Muscle of arm (tissue), 12 donors: ENCODE data around the gene GPATCH8. TPM values are rescaled to one million over a fixed set of nuclear protein-coding genes. Genes with fewer than 3 reads are reported as not detected.
"Not testable (repeated sequence)": the region's sequence is repeated elsewhere in the genome, so short reads cannot be mapped to it uniquely, and the experiment has no call there.

ENCODE experiments used
- DNase-seq: peaks from one replicate; pipeline ENCODE4 v3.0.0-alpha.2; 2013
- polyA plus RNA-seq, 12 donors: library from polyadenylated mRNA; unstranded; fragments of 120-200 nt; gene quantifications; one replicate each; pipeline ENCODE4 v1.2.1, GENCODE V29; 2013; ENCODE audit not compliant: insufficient read length in 12 of 12

The GPATCH8 gene
- polyA plus RNA-seq, 12 donors: 24.6 to 49.4 (median 34.6) TPM; not detected in 1

DNA sequence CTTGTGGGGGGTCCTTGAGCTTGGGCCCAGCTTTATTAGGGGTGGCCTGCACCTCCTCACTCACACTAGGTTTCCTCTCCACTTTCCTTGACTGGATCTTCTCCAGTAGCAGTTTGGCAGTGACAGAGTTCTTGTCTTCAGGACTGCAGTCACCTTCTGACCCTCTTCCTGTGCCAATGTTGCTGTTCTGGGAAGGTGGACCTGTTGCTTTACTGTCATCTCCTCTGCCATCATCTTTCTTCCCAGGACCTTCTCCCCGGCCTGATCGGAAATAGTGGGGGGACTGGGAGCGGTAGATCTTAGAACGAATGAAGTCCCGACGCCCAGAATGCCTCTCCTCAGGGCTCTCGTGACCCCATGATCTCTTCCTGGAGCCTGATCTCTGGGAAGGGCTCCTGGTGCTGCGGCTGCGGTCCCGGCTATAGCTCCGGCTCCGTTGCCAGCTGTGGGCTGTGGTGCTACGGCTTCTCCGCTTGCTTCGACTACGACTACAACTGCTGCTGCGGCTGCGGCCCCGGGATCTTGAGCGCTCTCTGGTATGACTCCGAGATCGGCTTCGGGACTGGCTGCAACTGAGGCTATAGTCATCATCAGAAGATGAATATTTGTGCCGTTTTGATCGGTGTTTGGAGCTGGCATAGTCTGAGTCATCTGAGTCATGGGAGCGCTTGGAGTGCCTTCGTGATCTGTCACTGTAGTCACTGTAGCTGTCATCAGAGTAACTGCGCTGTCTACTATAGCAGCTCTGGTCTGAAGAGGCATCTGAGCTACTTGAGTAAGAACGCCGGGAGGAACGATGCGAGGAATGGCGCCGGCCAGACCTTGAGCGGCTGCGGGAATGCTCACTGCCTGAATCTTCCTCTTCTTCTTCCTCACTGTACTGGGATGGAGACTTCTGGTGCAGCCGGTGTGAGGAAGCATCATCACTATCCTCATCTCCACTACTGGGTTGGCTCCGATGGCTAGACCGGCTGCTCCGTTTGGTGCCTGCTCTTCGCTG is 104.2 kb downstream of the GPATCH8 start:
- DNase-seq: no peak

DNA sequence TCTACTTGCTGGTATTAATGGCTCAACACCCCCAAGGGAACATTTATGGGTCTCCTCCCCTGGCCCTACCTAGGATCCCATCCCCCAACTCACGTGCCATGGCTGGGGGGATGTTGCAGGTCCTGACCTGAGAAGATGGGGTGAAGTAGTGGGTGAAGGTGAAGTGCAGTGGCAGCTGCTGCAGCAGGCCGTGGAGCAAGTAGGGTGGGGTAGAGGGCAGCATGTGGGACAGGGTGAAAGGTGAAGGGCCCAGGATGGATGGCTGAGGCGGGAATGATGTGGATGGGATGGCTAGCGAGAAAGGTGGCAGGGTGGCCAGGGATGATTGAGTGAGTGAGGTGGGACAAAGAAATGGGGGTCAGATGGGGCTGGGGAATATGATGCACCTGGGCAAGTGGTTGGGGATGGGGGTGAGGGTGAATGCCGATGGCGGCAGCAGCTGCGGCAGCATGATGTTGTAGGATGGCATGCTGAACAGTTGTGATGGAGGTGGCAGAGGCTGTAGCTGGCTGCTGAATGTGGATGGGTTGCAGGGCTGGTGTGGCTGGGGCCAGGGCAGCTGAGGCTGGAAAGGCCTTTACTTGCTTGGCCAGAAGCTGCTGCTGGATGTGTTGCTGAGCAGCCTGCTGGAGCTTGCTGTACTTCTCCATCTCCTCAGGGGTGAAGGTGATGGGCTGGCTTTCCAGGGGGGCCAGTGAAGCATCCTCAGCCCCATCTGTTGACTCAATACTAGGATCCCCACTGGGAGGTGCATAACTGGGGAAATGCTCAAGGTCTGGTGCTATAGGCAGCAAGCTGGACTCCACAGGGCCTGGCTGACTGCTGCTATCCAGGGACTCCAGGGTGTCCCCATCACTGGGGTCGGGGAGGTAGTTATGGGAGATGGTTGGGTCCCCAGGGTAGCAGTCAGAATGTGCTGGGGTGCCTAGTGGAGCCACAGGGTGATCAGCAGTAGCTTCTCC is 105.4 kb downstream of the GPATCH8 start:
- DNase-seq: no peak

DNA sequence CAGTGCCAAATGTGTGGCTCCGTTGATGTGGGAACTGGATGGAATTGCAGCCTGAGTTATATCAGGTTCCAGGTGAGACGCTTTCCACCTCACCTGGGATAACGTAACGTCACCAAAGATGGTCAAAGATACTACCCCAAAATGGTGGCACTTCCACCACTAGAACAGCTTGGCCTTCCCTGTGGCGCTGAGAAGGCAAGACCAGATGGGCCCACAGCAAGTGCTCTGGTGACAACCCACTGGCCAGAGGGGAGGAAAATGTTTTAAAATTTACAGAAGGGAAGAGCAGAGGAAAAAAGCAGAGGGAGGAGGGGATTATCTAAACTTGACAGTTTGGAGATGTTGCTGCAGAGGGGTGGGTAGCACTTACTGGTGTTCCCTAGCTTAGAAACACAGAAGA is 106.3 kb downstream of the GPATCH8 start:
- DNase-seq: no peak

DNA sequence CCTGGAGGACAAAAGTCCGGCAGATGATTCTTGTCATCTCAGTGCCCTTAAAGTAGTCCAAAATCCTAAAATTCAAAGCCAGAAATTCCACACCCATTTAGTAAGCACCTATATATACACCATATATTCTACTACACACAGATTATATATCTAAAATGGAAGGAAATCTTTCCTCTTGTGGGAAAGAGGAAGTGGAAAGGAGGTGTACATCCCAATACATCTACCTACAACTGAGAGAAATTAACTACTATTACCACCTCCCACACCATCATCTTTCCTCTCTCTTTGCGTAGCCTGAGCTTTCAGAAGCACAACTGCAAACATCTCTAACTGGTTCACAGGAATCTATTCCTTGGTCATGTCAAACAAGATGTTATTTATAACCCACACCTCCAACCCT is 108.4 kb downstream of the GPATCH8 start:
- DNase-seq: no peak

DNA sequence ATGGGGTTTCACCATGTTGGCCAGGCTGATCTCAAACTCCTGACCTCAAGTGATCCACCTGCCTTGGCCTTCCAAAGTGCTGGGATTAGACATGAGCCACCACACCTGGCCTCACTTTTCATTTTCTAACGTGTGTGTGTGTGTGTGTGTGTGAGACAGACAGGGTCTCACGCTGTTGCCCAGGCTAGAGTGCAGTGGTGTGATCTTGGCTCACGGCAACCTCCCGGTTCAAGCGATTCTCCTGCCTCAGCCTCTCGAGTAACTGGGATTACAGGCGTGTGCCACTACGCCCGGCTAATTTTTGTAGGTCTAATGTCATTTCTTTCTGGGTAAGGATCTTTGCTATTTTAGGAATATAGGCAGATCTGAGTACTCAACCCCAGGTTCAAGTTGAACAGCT is 109.1 kb downstream of the GPATCH8 start:
- not testable (repeated sequence) for DNase-seq

DNA sequence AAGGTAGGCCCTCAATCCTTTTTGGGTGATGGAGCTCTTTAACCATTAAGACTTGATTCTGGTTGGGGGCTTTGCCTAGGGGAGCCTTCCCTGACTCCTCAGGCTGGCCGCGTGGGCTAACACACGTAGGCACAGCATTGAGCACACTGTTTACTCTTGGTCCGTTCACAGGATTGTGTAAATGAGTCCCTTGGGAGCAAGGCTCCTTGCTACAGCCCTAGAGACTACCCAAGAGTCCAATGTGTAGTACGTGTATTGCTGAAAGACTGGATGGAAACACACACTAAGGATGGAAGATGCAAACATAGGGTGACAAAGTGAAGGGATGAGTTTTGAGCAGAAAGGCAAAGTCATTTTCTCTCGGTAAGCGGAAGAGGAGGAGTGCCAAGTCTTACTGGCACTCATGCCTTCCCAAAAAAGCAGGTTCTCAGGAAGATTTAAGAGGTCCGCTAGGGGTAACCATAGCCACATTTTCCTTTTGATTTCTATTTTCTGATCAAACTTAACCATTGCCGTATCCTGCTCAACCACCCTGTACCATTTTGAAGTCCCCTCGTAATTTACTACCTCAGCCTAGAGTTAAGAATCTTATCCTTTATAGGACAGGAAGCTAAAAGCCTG is 112.8 kb downstream of the GPATCH8 start:
- DNase-seq: no peak

DNA sequence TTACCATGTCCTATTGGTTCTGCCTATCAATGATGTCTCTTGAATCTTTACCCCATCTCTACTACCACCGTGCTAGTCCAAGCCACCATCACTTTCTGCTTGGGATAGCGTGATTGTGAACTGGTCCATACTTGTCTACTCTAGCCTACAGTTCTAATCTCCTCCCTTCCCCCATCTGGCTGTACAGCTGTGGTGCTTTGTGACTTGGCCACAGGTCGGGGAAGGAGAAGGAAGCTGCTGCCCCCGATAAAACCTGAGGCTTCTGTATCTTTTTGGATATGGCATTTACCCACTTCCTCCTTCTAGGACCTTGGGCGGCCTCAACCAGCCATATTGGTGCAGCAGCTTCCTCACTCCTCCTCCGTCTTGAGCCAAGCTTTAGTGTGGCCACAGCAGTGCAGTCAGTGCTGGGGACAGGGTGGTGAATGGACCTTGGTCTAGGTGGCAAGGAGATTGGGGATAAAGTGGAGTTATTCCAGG is 113.4 kb downstream of the GPATCH8 start:
- DNase-seq: no peak

DNA sequence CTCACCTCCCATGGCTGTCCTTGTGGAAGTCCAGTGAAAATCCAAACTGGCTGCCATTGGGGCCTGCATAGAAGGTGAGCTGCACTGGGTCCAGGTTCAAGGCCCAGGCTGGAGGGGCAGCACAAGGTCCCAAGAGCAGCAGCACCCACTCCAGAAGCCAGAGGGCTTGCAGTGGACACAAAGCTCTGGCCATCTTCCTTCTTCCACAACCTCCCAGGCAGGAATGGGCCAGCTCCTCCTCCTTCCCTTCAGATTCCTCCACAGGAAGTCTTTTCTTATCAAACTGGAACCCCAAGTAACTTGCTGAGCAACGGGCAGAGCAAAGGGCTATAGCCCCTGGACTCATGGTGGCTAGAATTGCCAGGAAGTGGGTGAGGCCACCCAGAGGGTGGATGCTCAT is 113.9 kb downstream of the GPATCH8 start, which contains the start of gene ITGA2B:
Gene ITGA2B (minus strand): TSS at position 369 of the 400 bp plus-strand sequence. CDS start 176 bp downstream, at position 193.
- DNase-seq: no peak

DNA sequence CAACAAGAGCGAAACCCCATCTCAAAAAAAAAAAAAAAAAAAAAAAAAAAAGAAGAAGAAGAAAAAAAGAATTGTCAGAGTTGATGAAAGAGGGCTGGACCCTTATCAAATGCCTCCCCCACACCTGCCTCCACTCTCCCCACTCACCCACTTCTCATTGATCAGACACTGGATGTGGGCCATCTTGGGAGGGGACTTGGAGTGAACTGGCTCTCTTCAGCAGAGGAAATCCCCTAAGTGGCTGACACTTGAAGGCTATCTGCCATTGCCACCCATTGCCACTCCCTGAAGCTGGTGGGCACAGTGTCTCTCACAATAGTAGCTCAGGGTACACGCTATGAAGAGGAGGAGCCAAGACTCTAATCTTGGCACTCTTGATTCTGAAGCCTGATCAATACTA is 115.4 kb downstream of the GPATCH8 start:
- DNase-seq: no peak

DNA sequence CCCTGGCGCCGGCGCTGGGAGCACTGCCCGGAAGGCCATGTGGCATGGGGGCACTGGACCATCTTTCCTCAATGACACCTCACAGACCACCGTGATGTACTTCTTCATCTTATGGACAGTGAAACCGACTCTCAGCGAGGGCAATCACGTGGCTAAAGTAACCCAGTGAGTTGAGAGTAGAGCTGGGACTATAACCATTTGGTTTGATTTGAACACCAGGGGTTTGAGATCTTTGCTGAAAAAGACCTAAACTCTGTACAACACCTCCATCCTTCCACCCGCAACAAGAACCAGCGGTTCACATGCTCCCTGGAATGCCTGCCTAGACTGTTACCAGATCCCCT is 117.1 kb downstream of the GPATCH8 start:
- no peak for DNase-seq

DNA sequence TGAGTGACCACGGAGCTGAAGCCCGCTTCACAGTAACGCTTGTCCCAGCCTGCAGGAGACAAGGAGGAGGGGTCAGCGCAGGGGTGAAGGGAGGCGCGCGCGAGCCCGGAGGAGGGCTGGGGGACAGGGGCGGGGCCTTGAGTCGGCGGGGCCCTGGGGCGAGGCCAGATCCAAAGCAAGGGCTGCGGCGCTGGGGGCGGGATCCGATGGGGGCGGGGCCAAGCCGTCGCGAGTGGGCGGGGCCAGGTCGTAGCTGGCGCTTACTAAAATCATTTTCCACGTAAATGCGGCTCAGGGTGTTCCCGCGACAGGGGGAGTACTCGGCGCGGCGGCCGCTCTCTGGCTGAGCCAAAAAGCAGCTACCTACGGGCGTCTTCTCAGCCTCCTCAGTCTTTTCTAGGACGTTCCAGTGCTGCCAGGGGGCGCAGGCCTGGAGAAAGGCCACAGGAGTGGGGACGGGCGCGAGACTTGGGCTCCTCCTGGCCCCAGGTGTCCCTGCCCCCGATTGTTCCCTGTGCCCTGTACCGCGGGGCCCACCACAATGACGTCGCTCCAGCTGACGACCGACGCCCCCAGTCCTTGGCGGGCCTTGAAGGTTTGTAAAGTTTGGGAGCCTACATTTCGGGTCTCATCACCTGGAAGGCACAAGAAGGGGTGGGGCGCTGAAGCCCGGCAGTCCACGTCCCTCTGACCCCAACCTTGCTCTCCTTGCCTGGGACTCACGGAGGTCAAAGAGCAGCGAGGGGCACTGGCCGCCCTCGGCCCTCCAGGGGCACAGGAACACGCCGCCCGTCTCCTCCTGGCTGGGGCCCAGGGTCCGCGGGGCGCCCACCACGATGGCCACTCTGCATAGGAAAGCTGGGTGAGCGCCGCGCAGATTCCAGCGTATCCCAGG is 117.7 kb downstream of the GPATCH8 start:
- peak; percentile 75 for DNase-seq

DNA sequence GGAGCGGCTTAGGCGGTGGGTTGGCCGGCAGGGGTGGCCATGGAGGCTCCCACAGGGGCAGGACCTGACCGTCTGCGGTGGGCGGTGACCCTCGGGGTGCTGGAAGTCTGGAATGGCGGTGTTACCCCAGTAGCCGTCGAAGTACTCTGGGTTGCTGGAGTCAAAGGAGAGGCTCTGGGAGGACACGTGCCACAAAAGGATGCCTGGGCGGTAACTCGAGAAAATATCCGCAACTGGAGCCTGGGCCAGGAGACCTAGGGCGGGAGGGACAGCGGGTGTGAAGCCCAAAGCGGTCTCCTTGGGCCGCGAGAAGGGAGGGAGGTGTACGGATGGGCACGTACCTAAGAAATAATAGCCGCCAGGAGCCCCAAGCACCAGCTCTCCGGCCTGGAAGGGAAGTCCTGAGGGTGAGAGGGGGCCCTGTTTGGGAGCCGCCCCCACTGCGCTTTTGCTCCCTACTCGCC is 118.4 kb downstream of the GPATCH8 start:
- no peak for DNase-seq

DNA sequence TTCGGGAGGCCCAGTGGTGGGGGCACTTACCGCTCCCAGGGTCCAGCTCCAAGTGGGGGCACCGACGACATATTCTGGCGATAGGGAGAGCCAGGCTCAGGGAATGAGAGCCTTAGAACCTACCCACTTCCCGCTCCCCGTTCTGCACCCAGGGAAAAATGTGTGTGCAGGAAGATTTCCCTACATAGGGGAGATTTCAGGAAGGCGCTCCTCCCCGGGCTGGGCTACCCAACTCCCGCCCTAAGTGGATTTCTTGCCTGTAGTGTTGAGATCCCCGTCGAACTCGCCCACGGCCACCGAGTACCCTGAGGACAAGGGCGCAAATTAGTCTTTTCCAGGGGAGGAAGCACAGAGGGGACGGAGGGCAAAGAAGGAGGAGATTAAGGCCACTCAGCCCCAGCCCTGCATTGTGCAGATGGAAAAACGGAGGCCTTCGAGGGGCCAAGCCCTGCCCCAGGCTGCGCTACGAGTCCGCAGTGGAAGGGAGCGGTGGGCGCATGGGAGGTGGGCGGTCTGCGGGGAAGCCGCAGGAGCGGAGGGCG is 118.9 kb downstream of the GPATCH8 start:
- no peak for DNase-seq

DNA sequence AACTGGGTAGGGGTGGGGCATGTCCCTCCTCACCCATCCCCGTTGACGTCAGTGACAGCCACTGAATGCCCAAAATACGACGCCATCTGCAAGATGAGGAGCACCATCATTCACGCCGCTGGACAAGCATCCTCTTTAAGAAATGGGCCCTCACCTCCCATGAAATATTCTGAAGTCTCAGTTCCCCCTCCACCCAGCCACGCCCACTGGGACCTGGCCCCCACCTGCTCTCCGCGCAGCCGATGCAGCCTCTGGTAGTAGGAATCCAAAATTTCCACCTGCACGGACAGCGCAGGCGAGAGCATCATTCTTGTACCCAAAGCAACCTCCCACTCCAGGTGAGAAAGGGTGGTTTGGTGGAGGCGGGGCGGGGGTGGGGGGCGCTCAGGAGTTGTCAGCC is 119.3 kb downstream of the GPATCH8 start:
- no peak for DNase-seq

DNA sequence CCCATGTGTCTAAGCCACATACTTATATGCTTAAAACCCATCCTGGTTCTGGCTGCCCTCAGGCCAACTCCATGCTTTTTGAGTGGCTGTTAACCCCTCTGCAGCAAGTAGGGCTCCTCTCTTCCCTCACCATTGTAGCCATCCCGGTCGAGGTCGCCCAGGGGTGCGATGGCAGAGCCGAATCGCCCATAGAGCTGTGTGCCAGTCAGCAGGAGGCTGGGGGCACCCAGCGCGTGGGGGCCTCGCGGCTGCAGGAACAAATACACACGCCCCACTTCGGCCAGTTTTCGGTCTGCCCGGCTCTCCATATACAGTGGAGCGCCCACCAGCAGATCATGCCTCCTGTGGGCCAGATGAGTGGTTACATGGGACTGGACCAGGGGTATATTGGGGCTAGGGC is 119.8 kb downstream of the GPATCH8 start:
- DNase-seq: no peak

DNA sequence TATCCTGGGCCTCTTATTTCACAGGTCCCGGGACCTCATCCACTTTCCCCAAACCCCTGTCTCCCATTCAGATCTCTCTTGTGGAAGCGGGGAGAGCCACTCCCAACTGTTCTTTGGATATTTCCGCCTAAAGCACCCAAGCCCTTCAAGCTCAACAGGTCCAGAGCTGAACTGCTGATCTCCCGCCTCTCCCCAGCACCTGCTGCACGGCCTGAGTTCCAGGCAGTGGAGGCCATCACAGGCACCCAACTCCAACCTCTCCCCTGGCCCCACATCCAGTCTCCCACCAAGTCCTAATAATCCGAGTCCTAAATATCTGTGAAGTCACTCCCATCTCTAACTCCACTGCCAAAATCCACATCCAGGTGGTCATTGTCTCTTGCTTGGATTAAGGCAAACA is 120.3 kb downstream of the GPATCH8 start:
- no peak for DNase-seq

DNA sequence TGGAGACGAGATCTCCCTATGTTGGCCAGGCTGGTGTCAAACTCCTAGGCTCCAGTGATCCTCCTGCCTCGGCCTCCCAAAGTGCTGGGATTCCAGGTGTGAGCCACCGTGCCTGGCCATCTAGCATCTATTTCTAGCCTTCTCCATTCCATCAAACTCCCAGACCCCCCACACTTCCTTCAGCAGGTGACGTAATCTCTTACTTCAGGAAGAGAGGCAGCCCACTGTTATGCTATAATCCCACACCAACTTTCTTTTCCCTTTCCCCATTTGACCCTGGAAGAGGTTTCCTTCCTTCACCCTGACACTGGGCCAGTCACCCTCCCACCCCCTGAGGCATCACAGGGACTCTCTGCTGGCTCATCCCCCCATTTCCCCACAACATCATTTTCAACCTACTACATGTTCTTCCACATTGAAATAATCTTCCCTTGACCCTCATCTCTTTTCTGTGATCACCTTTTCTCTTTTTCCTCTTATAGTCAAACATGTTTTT is 121.3 kb downstream of the GPATCH8 start:
- DNase-seq: no peak

DNA sequence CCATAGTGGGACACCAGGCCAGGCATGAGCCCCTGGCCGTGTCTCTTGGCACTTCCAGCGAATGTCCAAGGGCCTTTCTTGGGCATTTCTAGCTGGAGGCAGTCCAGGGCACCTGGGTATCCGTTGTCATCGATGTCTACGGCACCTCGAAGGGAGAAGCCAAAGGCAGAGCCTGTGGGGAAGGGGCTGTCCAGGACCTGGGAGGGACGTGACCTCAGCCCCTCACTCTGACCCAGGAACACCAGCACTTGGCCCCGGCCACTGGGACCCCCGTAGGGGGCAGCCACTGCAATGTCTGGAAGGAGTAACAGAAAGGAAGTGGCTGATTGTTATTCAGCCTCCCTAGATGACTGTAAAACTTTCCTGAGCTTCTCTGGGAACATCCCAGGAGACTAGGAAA is 122.4 kb downstream of the GPATCH8 start:
- DNase-seq: no peak

DNA sequence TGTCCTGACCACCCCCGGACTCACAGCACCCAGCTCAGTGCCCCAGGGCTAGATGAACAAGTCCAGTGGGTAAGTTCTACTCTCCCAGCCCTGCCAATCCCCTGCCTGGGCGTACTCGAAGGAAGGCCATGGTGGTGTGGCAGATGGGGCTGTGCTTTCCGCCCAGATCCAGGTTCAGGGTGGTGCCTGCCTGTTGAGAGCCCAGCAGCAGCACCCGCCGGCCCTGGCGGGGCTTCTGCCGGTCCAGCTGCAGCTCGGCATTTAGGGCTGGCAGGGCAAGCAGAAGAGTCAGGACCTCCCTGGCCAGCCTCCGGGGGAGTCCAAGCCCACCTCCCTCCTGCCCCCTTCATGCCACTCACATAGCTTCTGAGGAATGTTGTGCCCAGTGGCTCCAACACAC is 123.3 kb downstream of the GPATCH8 start:
- no peak for DNase-seq

DNA sequence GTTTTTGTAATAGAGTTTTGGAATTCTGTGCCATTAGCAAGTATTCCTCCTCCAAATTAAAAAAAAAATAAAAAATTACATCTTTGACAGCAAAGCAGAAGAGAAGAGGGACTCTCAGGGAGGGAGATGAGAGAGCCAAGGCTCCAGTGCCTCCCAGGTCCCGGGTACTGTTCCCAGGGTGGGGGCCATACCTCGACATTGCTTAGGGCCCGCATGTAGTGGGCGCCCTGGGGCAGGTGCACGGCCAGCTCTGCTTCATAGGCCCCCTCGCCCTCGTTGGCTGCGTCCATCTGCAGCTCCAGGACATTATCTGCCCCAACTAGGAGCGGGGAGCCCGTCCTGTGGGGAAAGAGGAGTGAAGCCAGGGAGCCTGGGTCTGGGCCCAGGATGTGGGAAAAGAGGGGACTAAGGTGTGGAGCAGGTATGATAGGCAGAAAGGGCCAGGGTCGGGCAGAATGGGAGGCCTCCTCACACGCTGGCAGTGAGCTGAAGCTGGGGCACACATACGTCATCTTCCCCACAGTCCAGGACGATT is 125.0 kb downstream of the GPATCH8 start:
- no peak for DNase-seq
